ENCODE measurements around the gene SLC5A11.
"Not testable (repeated sequence)": the region's sequence is repeated elsewhere in the genome, so short reads cannot be mapped to it uniquely, and the experiment has no call there.

Gene SLC5A11

DNA sequence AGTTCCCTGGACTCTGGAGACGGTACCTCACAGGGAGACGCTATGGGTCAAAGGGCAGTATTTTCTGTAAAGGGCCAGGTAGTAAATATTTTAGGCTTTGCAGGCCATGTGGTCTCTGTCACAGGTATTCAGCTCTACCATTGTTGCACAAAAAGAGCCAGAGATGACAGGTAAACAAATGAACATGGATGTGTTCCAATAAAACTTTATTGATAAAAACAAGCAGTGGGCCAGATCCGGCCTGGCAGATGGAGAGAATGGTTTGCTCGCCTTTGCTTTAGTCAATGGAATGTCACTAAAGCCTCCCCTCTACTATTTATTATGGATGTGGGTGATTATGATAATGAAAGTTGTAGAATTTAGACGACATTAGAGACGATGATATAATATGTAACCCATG, 8.9 kb upstream of the SLC5A11 start:
- DNase-seq, result no peak

- no peak for DNase-seq
Observed at GRCh38 chr16:24837969-24838368, 7.8 kb upstream of the SLC5A11 start.

- DNase-seq, result no peak
Observed at GRCh38 chr16:24838554-24839266, 7.1 kb upstream of the SLC5A11 start.

DNA sequence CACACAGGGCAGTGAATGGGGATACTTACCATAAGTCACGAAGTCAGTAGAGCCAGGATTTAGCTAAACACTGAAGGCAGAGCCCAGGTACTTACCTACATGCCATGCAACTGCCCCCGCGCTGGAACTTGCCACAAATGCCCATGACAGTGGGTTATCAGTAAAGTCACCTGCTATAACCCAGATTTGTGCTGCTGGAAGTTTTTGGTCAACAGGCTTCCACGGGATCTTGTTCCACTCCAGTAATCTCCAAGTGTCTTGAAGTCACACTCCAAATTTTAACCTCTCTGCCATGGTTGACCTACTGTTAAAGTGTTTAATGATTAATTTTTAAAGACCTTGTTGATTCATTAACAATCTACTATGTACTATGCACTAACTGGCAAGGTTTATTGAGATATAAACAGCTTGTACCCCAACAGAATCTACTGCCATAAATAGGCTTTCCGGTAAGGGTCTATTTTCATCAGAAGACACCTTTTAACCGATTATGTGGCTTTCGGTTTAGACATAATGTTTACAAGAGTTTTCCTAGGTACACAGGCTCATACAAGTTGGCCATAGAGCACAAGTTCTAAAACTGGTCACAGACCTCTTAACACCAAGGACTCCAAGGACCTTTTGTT, 6.3 kb upstream of the SLC5A11 start:
- DNase-seq, result no peak

DNA sequence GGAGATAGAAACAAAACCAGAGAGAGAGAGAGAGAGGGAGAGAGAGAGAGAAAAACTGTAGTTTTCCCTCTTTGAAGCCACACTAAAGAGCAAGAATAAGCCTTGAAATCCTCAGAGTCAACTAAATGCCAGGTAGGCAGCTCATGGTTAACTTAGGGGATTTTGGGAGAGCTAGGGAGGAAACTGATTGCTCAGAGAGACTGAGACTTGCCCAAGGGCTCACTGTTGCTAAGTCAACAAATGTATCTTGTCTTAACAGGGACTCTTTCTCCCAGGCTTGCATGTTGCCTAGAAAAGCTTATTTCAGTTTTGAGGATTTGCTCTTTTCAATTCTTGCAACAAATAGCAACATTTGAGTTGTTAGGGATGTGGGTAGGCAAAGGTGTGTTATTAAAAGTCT, 4.5 kb upstream of the SLC5A11 start:
- no peak for DNase-seq

- DNase-seq, result no peak
Observed at GRCh38 chr16:24844101-24845030, 1.4 kb upstream of the SLC5A11 start.

- DNase-seq, result not testable (repeated sequence)
Observed at GRCh38 chr16:24845031-24845365, 765 bp upstream of the SLC5A11 start.

- DNase-seq, result no peak
Observed at GRCh38 chr16:24846548-24847357, 990 bp downstream of the SLC5A11 start.

- DNase-seq, result no peak
Observed at GRCh38 chr16:24847358-24847664, 1.5 kb downstream of the SLC5A11 start.

GRCh38 chr16:24848065-24848464, 2.3 kb downstream of the SLC5A11 start:
- DNase-seq, result no peak

- no peak for DNase-seq
Observed at GRCh38 chr16:24849641-24850040, 3.9 kb downstream of the SLC5A11 start.

DNA sequence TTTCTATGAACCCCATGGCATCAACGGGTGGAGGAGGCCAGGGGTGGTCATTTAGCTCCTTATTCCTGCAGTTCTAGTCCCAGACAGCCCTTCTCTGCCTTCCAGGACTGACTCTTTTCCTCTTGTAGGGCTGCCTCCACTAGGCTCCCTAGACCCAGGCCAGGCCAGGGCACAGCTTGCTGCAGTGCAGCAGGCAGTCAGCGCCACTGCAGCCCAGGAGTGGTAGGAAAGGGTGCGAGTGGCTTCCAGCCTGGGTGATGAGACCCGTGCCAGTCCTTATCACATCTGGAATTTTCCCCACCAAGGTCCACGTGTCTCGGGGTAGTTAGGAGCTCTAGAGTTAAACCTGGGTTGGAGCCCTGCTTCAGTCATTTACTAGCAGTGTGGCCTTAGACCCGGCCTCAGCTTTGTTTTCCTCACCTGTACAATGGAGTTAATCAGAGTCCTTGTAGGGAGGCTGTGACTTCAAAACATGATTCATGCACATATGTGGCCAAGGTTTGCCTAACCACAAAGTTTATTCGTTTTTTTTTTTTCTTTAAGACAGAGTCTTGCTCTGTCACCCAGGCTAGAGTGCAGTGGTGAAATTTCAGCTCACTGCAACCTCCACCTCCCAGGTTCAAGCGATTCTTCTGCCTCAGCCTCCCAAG, 4.7 kb downstream of the SLC5A11 start:
- DNase-seq, result no peak

DNA sequence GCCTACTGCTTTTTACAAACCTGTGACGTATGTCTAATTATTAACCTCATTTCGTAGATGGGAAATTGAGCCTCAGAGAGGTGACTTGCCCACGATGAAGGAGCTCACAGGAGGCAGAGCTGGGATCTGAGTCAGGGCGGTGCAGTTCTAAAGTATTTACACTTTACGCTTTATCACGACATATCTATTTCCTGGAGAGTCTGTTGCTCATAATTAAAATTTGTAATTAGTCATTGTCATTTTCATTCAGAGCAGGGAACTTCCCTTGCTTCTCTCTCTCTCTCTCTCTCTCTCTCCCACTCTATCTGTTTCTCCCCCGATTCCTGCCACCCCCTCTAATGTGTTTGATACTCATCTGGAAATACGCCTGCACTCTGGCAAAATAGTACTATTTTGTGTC, 5.9 kb downstream of the SLC5A11 start:
- no peak for DNase-seq

- no peak for DNase-seq
Observed at GRCh38 chr16:24852281-24852721, 6.5 kb downstream of the SLC5A11 start.

GRCh38 chr16:24853169-24853824, 7.5 kb downstream of the SLC5A11 start:
- no peak for DNase-seq

DNA sequence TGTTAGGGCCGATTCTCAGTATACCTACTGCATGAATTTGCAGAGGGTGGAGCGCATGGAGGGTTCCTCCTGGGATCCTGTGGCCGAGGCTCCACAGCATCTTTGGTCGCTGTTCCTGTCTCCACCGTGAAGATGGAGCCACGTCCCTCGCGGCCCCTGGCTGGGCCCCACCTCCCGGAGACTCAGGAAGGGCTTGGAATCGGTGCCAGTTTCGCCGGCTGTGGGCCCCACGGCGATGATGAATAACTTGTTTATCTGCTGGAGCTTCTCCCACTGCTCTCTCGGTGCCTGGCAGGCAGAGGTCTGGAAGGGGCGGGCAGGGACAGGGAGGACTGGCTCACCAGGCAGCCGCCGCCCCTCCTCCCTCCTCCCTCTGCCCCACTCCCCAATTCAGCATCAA, 8.1 kb downstream of the SLC5A11 start:
- no peak for DNase-seq

DNA sequence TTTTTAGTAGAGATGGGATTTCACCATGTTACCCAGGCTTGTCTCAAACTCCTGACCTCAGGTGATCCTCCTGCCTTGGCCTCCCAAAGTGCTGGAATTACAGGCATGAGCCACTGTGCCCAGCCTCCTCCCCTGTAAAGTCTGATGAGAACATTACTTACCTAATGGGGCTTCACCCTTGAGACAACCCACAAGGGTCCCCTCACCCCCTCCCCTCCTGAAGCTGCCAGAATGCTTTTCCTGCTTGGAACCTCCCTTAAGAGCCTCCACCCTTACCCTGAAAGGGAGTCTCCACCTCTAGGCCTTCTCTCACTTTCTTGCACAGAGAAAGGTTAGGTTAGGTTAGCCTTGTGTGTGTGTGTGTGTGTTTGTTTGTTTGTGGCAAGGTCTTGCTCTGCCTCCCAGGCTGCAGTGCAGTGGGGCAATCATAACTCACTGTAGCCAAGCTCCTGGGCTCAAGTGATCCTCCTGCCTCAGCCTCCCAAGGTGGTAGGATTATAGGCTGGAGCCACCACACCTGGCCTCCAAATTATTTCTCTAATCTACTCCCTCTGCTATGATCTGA, 8.9 kb downstream of the SLC5A11 start:
- DNase-seq, result no peak

DNA sequence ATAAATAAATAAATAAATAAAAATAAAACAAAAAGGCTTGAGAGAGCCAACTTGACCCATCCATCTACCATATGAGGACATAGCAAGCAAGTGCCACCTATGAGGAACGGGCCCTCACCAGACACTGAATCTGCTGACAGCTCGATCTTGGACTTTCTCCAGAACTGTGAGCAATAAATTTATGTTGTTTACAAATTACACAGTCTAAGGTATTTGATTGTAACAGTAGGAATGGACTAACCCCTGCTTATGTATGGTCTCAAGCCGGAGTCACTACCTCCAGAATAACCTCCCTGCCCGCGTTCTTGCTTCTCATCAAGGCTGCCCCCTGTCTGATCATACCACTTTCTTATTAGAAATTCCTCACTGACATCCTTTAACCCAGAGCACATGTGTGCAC, 9.9 kb downstream of the SLC5A11 start:
- DNase-seq, result no peak

- DNase-seq, result not testable (repeated sequence)
Observed at GRCh38 chr16:24856871-24857270, 11.1 kb downstream of the SLC5A11 start.

GRCh38 chr16:24858219-24859041, 12.7 kb downstream of the SLC5A11 start:
- peak; percentile 24 for DNase-seq

GRCh38 chr16:24861461-24861860, 15.7 kb downstream of the SLC5A11 start:
- no peak for DNase-seq

Data from KG1 (cell line).